ENCODE results near the gene TMEM164. TPM values are rescaled to one million over a fixed set of nuclear protein-coding genes. Genes with fewer than 3 reads are reported as not detected.
"Not testable (repeated sequence)": the region's sequence is repeated elsewhere in the genome, so short reads cannot be mapped to it uniquely, and the experiment has no call there.

TMEM164 gene
- total RNA-seq, 1 experiment from 2014 or later: 24.0 TPM

- no peak for DNase-seq (ENCODE audit: low read depth)
Observed at GRCh38 chrX:110125446-110126162, 122.7 kb downstream of the TMEM164 start.

GRCh38 chrX:110131031-110131430, 128.1 kb downstream of the TMEM164 start:
- DNase-seq (ENCODE audit: low read depth): no peak

GRCh38 chrX:110132450-110133114, 129.7 kb downstream of the TMEM164 start:
- peak; percentile 41 for DNase-seq (ENCODE audit: low read depth)

GRCh38 chrX:110133735-110134370, 130.9 kb downstream of the TMEM164 start:
- DNase-seq (ENCODE audit: low read depth): no peak

- no peak for DNase-seq (ENCODE audit: low read depth)
Observed at GRCh38 chrX:110135618-110136017, 132.7 kb downstream of the TMEM164 start.

GRCh38 chrX:110136136-110136535, 133.2 kb downstream of the TMEM164 start:
- DNase-seq (ENCODE audit: low read depth): no peak

- DNase-seq (ENCODE audit: low read depth): no peak
Observed at GRCh38 chrX:110138557-110138956, 135.6 kb downstream of the TMEM164 start.

GRCh38 chrX:110139172-110139571, 136.3 kb downstream of the TMEM164 start:
- DNase-seq (ENCODE audit: low read depth): no peak

- no peak for DNase-seq (ENCODE audit: low read depth)
Observed at GRCh38 chrX:110142096-110142495, 139.2 kb downstream of the TMEM164 start.

- peak; percentile 14 for DNase-seq (ENCODE audit: low read depth)
Observed at GRCh38 chrX:110143454-110144210, 140.7 kb downstream of the TMEM164 start.

GRCh38 chrX:110145311-110145710, 142.4 kb downstream of the TMEM164 start:
- no peak for DNase-seq (ENCODE audit: low read depth)

- peak; percentile 24 for DNase-seq (ENCODE audit: low read depth)
Observed at GRCh38 chrX:110145854-110146253, 142.9 kb downstream of the TMEM164 start.

- peak; percentile 50 for DNase-seq (ENCODE audit: low read depth)
Observed at GRCh38 chrX:110146521-110146920, 143.6 kb downstream of the TMEM164 start.

- DNase-seq (ENCODE audit: low read depth): no peak
Observed at GRCh38 chrX:110153244-110153643, 150.3 kb downstream of the TMEM164 start.

GRCh38 chrX:110153896-110154295, 151.0 kb downstream of the TMEM164 start:
- DNase-seq (ENCODE audit: low read depth): no peak

- DNase-seq (ENCODE audit: low read depth): not testable (repeated sequence)
Observed at GRCh38 chrX:110154328-110154727, 151.4 kb downstream of the TMEM164 start.

GRCh38 chrX:110155759-110156158, 152.8 kb downstream of the TMEM164 start:
- DNase-seq (ENCODE audit: low read depth): no peak

GRCh38 chrX:110156167-110156754, 153.3 kb downstream of the TMEM164 start:
- no peak for DNase-seq (ENCODE audit: low read depth)

GRCh38 chrX:110157444-110157843, 154.5 kb downstream of the TMEM164 start:
- DNase-seq (ENCODE audit: low read depth): no peak

- no peak for DNase-seq (ENCODE audit: low read depth)
Observed at GRCh38 chrX:110159235-110159634, 156.3 kb downstream of the TMEM164 start.

GRCh38 chrX:110159865-110160264, 157.0 kb downstream of the TMEM164 start:
- DNase-seq (ENCODE audit: low read depth): no peak

- DNase-seq (ENCODE audit: low read depth): no peak
Observed at GRCh38 chrX:110161361-110161686, 158.4 kb downstream of the TMEM164 start.

All from LHCN-M2 (cell line).